KOPT-K1 (cell line): ENCODE results near the gene RAD51C.
"Not testable (repeated sequence)": the region's sequence is repeated elsewhere in the genome, so short reads cannot be mapped to it uniquely, and the experiment has no call there.

ENCODE experiments used
- H3K27ac ChIP-seq: fragments of 200-600 bp; sonication (generic); 2 replicates; pipeline ENCODE4 v1.5.1; 2016; ENCODE audit warnings: antibody characterized with exemption, mild to moderate bottlenecking, low read depth, low read length; ENCODE audit not compliant: poor library complexity, severe bottlenecking
- H3K36me3 ChIP-seq: fragments of 200-600 bp; sonication (generic); 2 replicates; pipeline ENCODE4 v1.5.1; 2017; ENCODE audit warnings: antibody characterized with exemption, mild to moderate bottlenecking, low read length, moderate library complexity; ENCODE audit not compliant: insufficient read depth
- H3K9me3 ChIP-seq: fragments of 200-600 bp; sonication (generic); 2 replicates; pipeline ENCODE4 v1.5.1; 2017; ENCODE audit warnings: antibody characterized with exemption, low read length, mild to moderate bottlenecking; ENCODE audit not compliant: insufficient read depth, poor library complexity, severe bottlenecking

Gene RAD51C

DNA sequence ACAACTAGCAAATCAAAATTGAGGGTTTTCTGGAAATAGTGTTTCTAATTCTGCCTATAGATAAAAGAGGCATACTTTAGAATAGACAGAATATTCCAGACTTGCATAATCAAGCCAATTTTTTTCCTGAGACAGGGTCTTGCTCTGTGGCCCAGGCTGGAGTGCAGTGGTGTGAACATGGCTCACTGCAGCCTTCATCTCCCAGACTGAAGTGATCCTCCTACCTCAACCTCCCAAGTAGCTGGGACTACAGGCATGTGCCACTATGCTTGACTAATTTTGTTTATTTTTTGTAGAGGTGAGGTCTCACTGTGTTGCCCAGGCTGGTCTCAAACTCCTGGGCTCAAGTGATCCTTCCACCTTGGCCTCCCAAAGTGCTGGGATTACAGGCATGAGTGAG lies 57.2 kb downstream of the RAD51C start:
- not testable (repeated sequence) for H3K9me3 ChIP-seq, H3K27ac ChIP-seq, H3K36me3 ChIP-seq

GRCh38 chr17:58753026-58753425 lies 60.6 kb downstream of the RAD51C start:
- Histone ChIP-seq H3K27ac (no peak overlapping the region), H3K9me3 (no peaks in the 10 kb centered on the region), H3K36me3 (no peaks in the 10 kb centered on the region)

GRCh38 chr17:58755269-58755576 lies 62.8 kb downstream of the RAD51C start:
- no peaks in the 10 kb centered on the region for H3K36me3 ChIP-seq
- no peaks in the 10 kb centered on the region for H3K9me3 ChIP-seq
- H3K27ac ChIP-seq: no peak overlapping the region

GRCh38 chr17:58755577-58756245 lies 63.3 kb downstream of the RAD51C start, which contains the start of gene PPM1E:
Gene PPM1E, plus strand, starts transcription at chr17:58755854.
- no peaks in the 10 kb centered on the region for H3K36me3 ChIP-seq
- no peak within 1 kb of the TSS for H3K27ac ChIP-seq
- no peaks in the 10 kb centered on the region for H3K9me3 ChIP-seq

DNA sequence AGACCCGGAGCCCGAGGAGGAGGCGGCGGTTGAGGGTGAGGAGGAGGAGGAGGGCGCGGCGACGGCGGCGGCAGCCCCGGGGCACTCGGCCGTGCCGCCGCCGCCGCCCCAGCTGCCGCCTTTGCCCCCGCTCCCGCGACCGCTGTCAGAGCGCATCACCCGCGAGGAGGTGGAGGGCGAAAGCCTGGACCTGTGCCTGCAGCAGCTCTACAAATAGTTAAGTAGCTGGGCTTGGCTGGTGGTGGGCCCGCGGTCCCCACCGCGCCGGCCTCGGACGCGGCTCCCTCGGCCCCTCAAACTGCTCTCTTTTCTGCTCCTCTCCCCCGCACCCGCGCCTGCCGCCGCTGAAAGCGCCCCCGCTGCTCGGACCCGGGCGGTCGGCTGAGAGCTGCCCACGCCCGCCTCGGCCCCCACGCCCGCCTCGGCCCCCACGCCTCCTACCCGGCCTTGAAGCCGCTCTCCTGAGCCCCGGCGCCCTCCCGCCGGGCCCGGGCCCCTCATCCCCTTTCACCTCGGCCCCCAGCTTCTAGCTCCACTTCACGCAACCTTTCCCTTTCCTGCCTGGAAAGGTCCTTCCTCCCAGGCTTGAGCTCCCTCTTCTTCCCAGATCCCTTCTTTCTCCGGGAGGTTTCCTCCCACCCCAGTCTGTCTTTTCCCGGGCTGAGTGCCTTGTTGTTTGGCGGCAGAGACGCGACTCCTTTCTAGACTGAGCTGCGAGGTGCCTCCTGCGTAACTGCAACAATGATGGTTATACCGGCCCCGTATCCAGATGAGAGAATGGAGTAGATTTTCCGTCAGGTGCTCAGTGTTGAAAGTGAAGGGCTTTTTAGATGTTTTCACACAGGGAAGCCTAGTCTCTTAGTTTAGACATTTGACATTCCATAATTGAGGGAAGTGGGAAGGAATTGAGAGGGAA lies 64.1 kb downstream of the RAD51C start:
- Histone ChIP-seq H3K27ac (no peak overlapping the region), H3K36me3 (no peaks in the 10 kb centered on the region), H3K9me3 (no peaks in the 10 kb centered on the region)

DNA sequence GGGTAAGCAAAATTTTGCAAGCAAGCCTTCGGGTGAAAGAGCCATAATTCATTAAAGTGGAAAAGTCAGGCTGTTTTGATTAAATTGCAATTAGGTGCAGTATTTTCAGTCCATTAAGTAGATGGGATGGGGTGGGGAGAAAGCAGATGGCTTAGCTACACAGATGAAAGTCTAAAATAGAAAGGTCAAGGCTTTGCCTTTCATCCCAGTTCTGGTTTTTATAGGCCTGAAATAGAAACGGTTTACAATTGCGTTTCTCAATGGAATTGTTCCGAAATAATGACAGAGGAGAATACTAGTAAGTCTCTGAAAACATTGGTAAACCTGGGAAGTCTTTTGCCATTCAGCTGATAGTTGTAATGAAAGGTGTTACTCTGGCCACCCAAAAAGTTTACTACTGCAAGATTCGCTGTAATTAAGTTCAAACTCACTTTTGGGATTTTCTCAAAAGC lies 64.8 kb downstream of the RAD51C start:
- Histone ChIP-seq H3K27ac (no peak overlapping the region), H3K36me3 (no peaks in the 10 kb centered on the region)

DNA sequence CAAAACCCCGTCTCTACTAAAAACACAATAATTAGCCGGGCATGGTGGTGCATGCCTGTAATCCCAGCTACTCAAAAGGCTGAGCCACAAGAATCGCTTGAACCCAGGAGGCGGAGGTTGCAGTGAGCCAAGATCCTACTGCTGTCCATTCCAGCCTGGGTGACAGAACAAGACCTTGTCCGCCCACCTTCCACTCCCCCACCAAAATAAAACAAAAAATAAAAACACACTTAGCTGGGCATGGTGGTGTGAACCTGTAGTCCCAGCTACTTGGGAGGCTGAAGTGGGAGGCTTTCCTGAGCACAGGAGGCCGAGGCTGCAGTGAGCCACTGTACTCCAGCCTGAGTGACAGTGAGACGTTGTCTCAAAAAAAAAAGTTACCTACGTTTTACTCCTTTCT lies 66.5 kb downstream of the RAD51C start:
- H3K27ac ChIP-seq: no peak overlapping the region
- H3K9me3 ChIP-seq: no peaks in the 10 kb centered on the region
- no peaks in the 10 kb centered on the region for H3K36me3 ChIP-seq

More for the DNA sequence above, 64.8 kb downstream of the RAD51C start:
- H3K9me3 ChIP-seq: no peaks in the 10 kb centered on the region

- Histone ChIP-seq H3K36me3 (no peaks in the 10 kb centered on the region), H3K27ac (no peak overlapping the region), H3K9me3 (no peaks in the 10 kb centered on the region)
These were observed 67.1 kb downstream of the RAD51C start for GRCh38 chr17:58759522-58759921.

GRCh38 chr17:58760248-58760647 lies 67.8 kb downstream of the RAD51C start:
- H3K36me3 ChIP-seq: no peaks in the 10 kb centered on the region

DNA sequence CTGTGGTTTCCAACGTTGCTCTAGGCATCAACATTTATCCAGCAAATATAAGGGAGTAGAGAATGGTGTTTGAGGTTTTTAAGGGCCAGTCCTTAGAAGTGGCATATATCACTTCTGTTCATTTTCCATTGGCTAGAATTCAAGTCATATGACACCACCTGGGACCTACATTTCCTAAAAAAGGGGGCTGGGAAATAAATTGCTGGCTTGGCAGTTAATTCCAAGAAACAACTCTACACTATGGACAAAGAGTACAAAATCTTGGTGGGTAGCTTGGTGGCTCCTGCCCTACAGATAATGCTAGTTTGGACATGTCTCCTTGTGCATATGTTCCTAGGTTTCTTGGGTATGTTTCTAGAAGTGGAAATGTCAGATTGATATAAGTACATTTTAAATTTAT lies 70.9 kb downstream of the RAD51C start:
- Histone ChIP-seq H3K27ac (no peak overlapping the region), H3K36me3 (no peaks in the 10 kb centered on the region), H3K9me3 (no peaks in the 10 kb centered on the region)

More at GRCh38 chr17:58760248-58760647, 67.8 kb downstream of the RAD51C start:
- Histone ChIP-seq H3K27ac (no peak overlapping the region), H3K9me3 (no peaks in the 10 kb centered on the region)

DNA sequence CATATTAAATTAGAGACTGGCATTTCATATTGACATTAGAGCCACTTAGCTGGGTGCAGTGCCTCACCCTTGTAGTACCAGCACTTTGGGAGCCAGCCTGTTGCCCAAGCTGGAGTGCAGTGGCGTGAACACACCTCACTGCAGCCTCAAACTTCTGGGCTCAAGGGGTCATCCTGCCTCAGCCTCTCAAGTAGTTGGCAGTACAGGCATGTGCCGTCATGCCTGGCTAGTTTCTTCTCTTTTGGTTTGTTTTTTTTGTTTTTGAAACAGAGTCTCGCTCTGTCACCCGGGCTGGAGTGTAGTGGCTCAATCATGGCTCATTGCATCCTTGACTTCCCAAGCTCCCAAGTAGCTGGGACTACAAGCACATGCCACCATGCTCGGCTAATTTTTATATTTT lies 72.0 kb downstream of the RAD51C start:
- Histone ChIP-seq H3K27ac (no peak overlapping the region), H3K9me3 (no peaks in the 10 kb centered on the region), H3K36me3 (no peaks in the 10 kb centered on the region)

DNA sequence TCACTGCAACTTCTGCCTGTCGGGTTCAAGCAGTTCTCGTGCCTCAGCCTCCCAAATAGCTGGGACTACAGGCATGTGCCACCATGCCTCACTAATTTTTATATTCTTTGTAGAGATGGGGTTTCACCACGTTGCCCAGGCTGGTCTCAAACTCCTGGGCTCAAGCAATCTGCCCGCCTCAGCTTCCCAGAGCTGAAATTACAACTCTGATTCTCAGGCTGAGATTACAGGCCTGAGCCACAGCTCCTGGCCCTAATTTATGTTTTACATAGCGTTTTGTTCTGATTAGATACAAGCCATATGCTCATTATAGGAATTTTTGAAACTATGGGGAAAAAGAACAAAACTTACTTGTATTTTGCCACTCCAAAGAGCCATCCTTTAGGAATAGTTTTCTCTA lies 86.1 kb downstream of the RAD51C start:
- not testable (repeated sequence) for H3K36me3 ChIP-seq, H3K9me3 ChIP-seq, H3K27ac ChIP-seq

DNA sequence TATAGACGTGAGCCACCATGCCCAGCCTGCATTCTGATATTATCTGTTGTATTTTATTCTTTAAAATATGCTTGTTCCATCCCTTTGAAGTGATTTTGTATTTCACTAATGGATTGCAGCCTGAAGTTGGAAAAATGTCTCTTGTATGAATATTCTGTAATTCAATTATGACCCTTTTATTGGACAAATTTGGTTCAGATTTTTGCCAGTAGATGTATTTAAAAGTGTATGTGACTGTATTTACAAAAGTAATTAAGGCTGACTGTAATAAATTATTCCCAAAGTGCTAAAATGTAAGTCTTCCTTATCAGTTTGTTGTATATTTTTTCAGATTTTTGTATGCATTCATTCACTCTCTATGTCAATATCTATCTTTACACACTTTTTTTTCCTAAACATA lies 87.0 kb downstream of the RAD51C start:
- H3K9me3 ChIP-seq: no peaks in the 10 kb centered on the region
- H3K36me3 ChIP-seq: no peaks in the 10 kb centered on the region
- no peak overlapping the region for H3K27ac ChIP-seq

DNA sequence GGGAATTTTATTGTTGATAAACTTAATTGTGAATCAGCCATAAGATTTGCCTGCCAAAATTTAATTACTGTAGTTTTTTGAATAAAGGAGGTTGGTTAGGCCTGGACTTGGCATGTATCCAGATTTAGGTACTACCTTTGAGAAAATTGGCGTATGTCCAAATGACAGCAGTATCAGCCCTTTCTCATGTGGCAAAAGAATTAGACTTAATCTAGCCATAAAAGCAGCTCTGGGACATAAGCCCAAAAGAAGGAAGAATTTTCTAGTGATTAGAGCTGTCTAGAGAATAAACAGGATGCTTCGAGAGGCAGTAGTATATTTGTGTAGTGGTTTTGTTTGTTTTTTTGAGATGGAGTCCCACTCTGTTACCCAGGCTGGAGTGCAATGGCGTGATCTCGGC lies 91.0 kb downstream of the RAD51C start:
- Histone ChIP-seq H3K9me3 (no peaks in the 10 kb centered on the region), H3K36me3 (no peaks in the 10 kb centered on the region), H3K27ac (no peak overlapping the region)

- H3K9me3 ChIP-seq: no peaks in the 10 kb centered on the region
- no peak overlapping the region for H3K27ac ChIP-seq
- no peaks in the 10 kb centered on the region for H3K36me3 ChIP-seq
These were observed 92.7 kb downstream of the RAD51C start for GRCh38 chr17:58785097-58785496.
